Measurements from ENCODE around the gene KIF26A.

The KIF26A gene

GRCh38 chr14:104177411-104177810, 39.0 kb downstream of the KIF26A start:
- no peak for DNase-seq (ENCODE audit: low read depth in 2 of 2)

DNA sequence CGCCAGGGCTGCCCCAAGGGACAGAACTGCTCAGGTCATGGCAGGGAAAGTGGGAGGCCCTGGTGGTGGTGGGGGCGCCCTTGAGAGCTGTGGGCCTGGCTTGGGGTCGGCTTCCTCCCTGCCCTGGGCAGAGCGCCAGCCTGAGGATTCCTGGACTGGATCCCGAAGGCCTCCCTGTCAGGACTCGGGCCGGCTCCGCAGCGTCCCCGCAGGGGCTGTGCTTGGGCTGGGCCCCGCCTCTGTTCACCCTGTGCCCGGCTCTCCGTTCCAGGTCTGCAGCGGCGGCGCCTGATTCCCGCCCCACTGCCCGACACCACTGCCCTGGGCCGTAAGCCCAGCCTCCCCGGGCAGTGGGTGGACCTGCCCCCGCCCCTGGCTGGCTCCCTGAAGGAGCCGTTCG, 39.9 kb downstream of the KIF26A start:
- DNase-seq (ENCODE audit: low read depth in 2 of 2) = no peak

DNA sequence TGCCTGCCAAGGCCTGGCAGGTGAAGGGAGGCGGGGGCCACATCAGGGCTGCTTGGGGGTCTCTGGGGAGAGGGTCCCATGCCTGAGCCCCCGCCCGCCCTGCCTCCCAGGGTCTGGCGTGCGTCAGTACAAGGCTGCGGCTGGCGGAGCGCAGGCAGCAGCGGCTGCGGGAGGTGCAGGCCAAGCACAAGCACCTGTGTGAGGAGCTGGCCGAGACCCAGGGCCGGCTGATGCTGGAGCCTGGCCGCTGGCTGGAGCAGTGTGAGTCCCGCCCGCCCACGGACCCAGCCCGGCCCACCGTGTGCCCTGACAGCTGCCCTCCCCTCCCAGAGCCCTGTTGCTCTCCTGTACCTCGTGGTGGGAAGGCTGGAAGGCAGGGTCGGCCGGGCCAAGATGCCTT, 40.7 kb downstream of the KIF26A start:
- no peak for DNase-seq (ENCODE audit: low read depth in 2 of 2)

GRCh38 chr14:104179564-104180129, 41.3 kb downstream of the KIF26A start:
- no peak for DNase-seq (ENCODE audit: low read depth in 2 of 2)

DNA sequence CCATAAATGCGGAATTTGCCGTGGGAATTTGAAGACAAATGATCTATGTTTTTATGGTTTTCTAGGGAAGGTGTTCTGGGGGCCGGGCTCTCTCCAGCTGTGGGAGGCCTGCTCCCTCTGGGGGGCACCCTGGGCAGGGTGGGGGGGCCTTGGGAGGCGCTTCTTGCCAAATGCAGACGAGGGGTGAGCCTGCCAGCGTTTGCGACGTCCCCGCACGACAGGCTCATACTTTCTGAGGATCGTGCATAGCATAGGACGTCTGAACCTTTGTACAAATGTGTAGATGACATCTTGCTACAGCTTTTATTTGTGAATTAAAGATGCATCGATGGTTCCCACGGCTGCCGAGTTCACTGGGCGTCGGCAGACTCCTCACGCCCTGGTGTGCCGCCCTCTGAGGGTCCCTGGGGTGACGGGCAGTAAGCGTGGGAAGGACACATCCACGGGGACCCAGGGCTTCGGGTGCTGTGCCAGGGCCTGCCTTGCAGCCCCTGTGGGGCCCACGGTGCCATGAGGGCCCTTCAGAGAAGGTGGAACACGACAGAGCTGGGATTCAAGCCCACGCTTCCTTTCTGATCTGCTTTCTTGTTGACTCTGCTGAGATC, 42.3 kb downstream of the KIF26A start:
- DNase-seq (ENCODE audit: low read depth in 2 of 2) = no peak

GRCh38 chr14:104181761-104182530, 43.6 kb downstream of the KIF26A start:
- no peak for DNase-seq (ENCODE audit: low read depth in 2 of 2)

DNA sequence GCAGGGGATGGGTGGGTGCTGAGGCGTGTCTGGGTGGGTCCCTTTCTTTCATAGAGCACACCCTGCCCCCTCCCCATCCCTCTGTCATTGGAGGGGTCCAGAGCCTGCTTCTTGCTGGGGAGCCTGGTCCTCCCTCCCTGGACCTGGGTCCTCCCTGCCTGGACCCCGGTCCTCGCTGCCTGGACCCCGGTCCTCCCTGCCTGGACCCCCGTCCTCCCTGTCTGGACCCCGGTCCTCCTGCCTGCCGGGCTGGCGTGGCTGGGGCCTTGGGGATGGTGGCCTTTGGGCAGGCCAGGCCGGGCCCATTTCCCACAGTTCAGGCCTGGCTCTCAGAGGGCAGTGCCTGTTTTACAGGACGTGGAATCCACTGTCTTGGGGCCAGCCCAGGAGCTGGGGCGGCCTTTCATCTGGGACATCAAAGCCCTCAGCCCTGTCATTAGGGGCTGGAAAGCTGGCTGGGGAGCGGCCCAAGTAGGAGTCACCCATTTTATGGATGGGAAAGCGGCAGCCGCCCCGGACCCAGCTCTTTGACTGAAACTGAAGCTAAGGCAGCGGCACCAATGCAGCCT, 44.6 kb downstream of the KIF26A start:
- DNase-seq (ENCODE audit: low read depth in 2 of 2) = no peak

DNA sequence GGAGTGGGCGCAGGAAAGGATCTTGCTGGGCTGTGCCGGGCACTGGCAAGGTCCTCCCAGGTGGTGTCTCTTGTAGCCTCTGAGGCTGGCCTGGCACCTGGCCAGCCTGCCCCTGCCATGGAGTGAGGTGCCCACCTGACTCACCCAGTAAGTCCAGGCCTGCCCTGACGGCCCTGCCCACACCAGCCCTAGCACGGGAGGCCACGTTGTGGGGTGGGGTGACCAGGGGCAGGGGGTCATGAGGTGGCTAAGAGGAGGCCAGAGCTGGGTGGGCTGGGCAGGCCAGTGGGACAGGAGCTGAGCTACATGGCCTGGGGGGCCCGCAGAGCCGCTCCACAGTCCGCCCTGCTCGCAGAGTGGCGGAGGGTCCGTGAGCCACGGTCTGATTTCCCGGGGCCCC, 45.4 kb downstream of the KIF26A start:
- no peak for DNase-seq (ENCODE audit: low read depth in 2 of 2)

GRCh38 chr14:104184506-104184905, 46.1 kb downstream of the KIF26A start:
- DNase-seq (ENCODE audit: low read depth in 2 of 2) = no peak

DNA sequence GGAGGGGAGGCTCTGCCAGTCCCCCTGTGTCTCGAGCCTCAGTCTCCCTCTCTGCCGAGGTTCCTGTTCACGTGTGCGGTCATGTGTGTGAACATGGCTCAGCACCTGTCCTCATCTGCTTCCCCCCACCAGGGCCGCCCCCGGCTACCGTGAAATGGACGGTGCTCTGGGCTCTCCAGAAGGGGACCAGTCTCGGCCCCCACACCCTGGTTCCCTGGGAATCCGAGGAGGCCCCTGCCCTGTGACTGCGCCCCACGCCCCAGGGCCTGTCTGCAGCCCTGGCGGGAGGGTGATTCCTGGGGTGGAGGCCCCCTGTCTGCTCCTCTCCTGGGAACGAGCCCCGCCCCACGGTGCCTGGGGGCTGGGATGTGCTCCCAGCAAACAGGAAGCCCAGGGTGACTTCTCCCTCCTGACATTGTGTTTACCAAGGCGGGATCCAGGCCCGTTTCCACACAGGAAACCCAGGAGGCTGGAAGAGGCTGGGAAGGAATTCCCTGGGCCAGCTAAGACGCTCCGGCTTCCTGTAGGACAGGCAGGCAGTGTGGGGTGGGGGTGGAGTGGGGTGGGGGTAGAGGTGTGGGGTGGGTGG, 46.6 kb downstream of the KIF26A start:
- DNase-seq (ENCODE audit: low read depth in 2 of 2) = no peak

- DNase-seq (ENCODE audit: low read depth in 2 of 2) = no peak
Measured at GRCh38 chr14:104185916-104186495, 47.6 kb downstream of the KIF26A start.

DNA sequence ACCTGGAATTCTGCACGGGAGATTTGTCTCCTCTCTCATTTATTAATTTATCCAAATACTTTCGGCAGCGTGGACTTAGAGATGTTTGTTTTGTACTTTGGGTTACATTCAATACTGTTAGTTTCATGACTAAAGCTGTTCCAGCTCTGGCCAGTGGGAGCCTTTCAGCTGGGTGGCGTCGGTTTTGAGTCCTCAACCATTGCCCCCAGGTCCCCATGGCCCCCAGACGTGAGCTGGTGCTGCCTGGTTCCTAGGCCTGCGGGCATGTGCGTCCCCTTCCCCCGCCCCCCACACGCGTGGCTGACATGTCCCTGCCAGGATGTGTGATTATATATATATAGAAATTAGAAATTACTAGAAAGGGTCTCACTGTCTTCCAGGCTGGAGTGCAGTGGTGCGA, 48.2 kb downstream of the KIF26A start:
- no peak for DNase-seq (ENCODE audit: low read depth in 2 of 2)

DNA sequence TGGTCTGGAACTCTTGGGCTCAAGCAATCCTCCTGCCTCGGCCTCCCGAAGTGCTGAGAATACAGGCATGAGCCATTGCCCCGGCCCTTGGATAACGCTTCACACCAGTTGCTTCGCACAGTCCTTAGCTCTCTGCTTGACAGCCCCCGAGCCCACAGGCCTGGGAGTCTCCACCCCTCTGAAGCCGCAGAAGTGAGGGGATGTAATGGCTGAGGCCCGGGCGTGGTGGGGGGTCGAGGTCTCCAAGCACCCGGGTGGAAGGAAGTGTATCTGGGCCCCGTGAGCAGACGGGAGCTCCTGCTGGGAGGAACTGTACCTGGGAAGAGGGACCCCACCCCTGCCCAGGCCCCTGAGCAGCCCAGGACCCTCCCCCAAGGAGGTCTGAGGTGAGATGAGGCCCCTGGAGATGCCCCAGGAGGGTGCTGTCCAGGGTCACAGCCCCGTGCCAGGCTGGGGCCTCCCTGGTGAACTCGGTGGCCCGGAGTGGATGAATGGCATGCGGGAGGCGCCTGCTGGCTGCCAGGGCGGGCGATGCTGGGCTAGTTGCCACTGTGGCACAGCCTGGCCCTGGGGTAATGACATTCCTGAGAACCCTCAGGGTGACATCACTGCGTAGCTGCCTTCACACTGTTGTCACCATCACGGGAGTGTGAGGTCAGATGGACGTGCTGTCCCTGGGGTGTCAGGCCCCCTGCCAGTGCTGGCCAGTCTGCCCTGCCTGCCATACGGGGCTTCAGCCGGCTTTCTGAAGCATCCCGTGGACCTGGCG, 48.9 kb downstream of the KIF26A start:
- no peak for DNase-seq (ENCODE audit: low read depth in 2 of 2)

- DNase-seq (ENCODE audit: low read depth in 2 of 2) = no peak
Measured at GRCh38 chr14:104187931-104188726, 49.7 kb downstream of the KIF26A start.

- no peak for DNase-seq (ENCODE audit: low read depth in 2 of 2)
Measured at GRCh38 chr14:104188727-104189400, 50.5 kb downstream of the KIF26A start.

DNA sequence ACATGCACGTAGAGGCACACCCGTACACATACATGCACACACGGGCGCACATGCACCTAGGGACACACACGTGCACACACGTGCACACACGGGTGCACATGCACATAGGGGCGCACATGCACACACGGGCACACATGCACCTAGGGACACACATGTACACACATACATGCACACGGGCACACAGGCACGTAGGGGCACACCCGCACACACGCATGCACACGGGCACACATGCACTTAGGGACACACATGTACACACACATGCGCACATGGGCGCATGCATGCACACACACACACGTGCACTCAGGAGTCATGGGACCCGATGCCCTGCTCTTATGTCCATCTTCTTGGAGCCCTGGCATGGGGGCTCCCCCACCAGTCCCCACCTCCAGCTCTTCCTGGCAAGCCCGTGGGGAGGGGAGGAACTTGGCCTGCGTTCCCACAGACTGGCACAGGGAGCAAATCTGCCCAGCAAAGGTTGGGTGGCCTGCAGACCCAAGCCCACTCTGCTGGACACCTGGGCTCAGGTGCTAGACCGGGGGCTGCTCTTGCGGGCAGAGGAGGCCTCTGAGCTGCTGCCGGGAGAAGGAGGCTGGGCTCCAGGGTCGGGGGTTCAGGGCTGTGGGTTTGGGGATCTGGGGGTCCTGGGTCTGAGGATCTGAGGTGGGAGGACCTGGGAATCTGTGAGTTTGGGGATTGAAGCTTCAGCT, 51.4 kb downstream of the KIF26A start:
- no peak for DNase-seq (ENCODE audit: low read depth in 2 of 2)

DNA sequence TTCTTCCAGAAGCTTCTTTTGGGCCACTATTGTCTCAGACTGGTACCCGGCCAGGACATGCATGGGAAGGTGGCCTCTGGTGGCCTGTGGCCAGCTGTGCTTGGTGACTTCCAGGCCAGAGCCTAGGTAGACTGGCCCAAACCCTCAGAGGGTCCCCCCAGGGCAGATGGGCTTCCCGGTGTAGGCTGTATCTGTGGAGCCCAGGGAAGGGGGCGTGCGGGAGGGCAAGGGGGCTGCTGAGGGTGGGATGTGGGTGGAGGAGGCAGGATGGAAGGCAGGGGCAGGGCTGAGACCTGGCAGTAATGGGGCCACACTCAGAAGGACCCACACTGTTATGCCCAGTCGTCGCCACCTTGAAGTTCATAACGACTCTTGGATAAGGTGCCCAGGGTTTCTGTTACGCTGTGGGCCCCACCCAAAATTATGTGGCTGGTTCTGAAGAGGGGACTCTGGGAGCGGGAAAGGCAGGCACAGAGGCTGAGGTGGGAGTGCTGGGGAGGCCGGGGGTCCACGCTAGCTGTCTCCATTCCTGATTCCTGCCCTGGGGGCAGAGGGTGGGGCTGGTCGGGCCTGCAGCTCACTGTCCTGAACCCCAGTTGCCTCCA, 52.1 kb downstream of the KIF26A start:
- DNase-seq (ENCODE audit: low read depth in 2 of 2) = no peak

DNA sequence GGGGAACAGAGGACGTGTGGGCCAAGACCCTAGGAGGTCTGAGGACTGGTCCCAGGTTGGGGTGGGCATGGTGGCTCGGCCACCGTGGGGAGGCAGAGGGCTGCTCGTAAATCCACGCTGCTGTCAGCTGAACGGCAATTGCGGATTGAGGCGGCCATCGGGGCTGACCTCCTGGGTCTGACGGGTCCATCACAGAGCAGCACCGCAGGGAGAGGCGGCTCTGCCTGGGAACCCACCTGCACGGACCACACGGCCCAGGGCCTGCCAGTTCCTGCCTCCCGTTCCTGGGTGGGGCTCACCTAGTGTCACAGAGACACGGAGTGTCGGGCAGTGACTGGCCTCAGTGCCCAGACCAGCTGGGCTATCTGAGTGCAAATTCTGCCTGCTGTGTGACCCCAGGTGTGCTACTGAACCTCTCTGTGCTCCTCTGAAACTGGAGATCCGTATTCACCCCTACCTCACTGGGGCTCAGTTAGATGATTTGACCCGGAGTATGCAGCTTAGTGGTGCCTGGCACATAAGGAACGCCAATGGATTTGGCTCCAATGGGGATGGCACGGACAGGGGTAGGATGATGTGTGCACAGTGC, 53.1 kb downstream of the KIF26A start:
- DNase-seq (ENCODE audit: low read depth in 2 of 2) = no peak

Measured in activated CD4-positive, alpha-beta T cell treated with anti-CD3 and anti-CD28 coated beads for 24 hours (primary cell).